ENCODE measurements around the gene CYP4F3.
"Not testable (repeated sequence)": the region's sequence is repeated elsewhere in the genome, so short reads cannot be mapped to it uniquely, and the experiment has no call there.

Gene CYP4F3

GRCh38 chr19:15671891-15672579 is 31.3 kb downstream of the CYP4F3 start:
- no peak for DNase-seq

GRCh38 chr19:15672580-15673175 is 32.0 kb downstream of the CYP4F3 start, which contains the start of gene CYP4F12:
CYP4F12 (plus strand) TSS chr19:15673087; CDS start chr19:15673530, 443 bp downstream.
- no peak for DNase-seq

- no peak for DNase-seq
These were observed 32.5 kb downstream of the CYP4F3 start for GRCh38 chr19:15673176-15673654.

GRCh38 chr19:15675560-15675959 is 34.9 kb downstream of the CYP4F3 start:
- DNase-seq = no peak

GRCh38 chr19:15679089-15679488 is 38.4 kb downstream of the CYP4F3 start:
- DNase-seq = no peak

- DNase-seq = not testable (repeated sequence)
These were observed 39.2 kb downstream of the CYP4F3 start for GRCh38 chr19:15679865-15680264.

GRCh38 chr19:15680478-15681322 is 40.0 kb downstream of the CYP4F3 start:
- DNase-seq = no peak

- no peak for DNase-seq
These were observed 42.7 kb downstream of the CYP4F3 start for GRCh38 chr19:15683411-15683810.

- DNase-seq = no peak
These were observed 44.1 kb downstream of the CYP4F3 start for GRCh38 chr19:15684828-15685227.

GRCh38 chr19:15696654-15697194 is 56.0 kb downstream of the CYP4F3 start:
- DNase-seq = no peak

GRCh38 chr19:15701757-15702533 is 61.2 kb downstream of the CYP4F3 start:
- DNase-seq = no peak

- DNase-seq = no peak
These were observed 61.8 kb downstream of the CYP4F3 start for GRCh38 chr19:15702534-15702930.

Measured in NCI-H524 treated with DMSO at 0.1 percent for 48 hours (cell line).